GM21515 (cell line): Measurements from ENCODE around the gene TEKT5.
"Not testable (repeated sequence)": the region's sequence is repeated elsewhere in the genome, so short reads cannot be mapped to it uniquely, and the experiment has no call there.

Experiments
- ATAC-seq: cut with Tn5 transposase; IDR thresholded peaks from one replicate; pipeline ENCODE4 v1.9.1; 2021; ENCODE audit not compliant: unreplicated experiment

Gene TEKT5

DNA sequence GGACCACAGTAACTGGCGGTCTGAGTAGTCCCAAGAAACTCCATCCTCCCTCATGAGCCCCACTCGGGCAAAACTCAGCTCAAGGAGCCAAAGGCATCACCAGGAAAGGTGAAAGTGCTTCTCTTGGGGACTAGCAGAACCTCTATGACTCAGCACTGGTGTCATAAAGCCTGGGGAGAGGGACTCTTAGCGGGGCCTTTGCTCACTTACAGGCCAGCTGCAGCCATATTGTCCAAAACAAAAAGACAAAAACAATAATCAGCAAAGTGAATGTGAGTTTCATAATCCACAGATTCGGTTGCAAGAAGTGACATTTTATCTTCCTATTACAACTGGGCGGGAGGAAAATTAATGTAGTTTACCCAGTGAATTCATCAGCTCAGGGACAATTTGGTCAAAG lies at the start of gene TEKT5:
TSS of gene TEKT5 (minus strand) at position 101 of the 400 bp plus-strand sequence. CDS start at position 44, 57 bp downstream.
- ATAC-seq = no peak

DNA sequence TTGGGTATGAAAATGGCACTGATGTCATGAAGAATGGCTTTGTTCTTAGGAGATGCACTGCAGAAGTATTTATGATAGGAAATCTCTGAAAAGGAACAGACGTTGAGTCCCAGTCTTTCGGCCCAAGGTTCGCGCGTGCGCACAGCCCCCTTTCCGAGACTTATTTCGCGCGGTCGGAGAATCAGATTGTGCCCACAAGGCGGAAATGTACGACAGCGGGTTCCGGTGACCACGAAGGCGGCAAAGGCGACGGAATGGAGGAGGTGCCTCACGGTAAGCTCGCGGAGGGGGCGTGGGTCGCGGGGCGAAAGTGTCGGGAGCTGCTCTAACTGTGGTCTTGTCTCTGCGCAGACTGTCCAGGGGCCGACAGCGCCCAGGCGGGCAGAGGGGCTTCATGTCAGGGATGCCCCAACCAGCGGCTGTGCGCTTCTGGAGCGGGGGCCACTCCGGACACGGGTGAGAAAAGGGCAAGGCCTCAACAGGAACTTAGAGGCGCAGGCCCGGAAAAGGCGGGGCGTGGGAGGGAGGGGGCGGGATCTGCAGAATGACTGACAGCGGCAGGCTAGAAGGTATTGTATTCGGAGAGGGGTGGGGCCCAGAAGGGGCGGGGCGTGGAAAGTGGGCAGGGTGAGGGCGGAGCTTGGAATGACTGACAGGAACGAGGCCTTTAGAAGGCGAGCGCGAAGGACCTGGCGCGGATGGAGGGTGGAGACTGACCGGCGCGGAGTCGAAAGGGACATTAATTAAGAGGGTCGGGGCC lies 49.1 kb upstream of the TEKT5 start, which contains the start of gene NUBP1:
TSS of gene NUBP1 (plus strand) at position 233 of the 760 bp plus-strand sequence. CDS start at position 255, 22 bp downstream.
- ATAC-seq = peak; percentile 75

GRCh38 chr16:10743227-10743609 lies 48.5 kb upstream of the TEKT5 start:
- ATAC-seq = no peak

DNA sequence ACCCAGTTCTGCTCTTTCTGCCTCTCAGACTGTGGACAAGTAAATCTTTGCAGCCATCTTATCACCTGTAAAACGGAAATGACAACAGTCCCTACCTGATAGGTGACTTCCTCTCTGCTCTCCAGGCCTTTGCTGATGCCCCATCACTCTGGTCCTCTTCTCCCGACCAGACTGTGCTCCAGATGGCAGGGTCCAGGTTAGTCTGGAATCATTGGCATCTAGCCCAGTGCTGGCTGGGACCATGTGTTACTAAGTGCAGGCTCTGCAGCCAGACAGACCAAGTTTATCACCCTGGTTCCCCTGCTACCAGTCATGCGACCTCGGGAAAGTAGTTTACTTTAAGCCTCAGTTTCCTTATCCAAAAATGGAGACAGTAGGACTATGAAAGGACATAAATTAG lies 47.1 kb upstream of the TEKT5 start:
- ATAC-seq = no peak

DNA sequence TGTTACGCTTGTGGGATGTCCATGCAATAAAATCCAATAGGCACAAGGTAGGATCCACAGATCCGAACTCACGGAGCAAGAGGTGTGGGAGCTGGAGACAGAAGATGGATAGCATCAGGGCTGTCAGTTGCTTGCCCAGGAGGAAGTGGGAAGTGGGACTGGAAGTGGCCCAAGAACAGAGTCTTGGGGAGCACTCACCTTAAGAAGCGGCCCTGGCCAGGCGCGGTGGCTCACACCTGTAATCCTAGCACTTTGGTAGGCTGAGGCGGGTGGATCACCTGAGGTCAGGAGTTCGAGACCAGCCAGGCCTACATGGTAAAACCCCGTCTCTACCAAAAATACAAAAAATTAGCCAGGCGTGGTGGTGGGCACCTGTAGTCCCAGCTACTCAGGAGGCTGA lies 46.5 kb upstream of the TEKT5 start:
- ATAC-seq = not testable (repeated sequence)

DNA sequence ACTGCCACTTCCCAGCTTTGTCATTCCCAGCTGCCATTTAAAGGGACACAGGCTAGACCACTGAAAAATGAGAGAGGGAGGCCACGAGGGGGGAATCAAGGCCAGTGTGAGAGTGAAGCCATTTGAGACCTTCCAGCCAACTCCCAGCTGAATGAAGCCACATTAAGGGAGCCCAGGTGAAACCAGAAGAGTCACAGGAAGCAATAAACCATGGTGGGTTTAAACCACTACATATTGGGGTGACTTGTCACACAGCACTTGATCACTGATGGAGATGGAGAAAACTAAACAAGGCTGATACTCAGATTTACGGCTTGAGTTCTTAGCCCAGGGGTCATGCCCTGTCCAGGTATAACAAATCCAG lies 46.1 kb upstream of the TEKT5 start:
- ATAC-seq = no peak

DNA sequence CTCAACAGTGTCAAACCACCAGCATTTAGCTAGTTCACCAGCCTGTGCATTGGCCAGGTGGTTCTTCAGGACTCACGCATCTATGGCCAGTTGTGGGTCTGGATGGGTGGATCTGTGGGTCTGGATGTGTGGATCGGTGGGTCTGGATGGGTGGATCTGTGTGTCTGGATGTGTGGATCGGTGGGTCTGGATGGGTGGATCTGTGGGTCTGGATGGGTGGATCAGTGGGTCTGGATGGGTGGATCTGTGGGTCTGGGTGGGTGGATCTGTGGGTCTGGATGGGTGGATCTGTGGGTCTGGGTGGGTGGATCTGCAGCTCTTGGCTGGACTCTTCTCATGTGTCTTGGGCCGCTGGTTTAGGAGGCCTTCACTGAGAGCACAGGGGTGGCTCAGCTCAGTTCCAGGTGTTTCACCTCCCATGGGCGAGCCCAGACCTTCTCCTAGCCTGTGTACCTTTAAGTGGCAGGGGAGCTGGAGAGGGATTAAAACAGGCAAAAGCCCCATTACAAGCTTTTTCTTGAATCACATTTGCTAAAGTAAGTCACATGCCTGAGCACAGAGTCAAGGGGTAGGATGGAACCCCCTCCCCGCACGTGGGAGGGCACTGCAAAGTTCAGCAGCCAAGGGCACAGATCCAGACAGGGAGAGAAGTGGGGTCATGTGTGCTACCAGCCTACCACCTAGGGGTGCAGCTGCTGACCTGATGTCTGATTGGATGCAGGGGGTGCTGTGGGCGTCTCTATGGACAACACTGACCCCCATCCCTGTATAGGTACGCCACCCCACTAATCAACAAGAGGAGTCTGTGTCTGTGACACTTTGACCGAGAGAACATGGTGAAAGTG lies 45.5 kb upstream of the TEKT5 start:
- ATAC-seq = no peak

- ATAC-seq = peak; percentile 46
Measured at GRCh38 chr16:10738231-10739077, 43.7 kb upstream of the TEKT5 start.

DNA sequence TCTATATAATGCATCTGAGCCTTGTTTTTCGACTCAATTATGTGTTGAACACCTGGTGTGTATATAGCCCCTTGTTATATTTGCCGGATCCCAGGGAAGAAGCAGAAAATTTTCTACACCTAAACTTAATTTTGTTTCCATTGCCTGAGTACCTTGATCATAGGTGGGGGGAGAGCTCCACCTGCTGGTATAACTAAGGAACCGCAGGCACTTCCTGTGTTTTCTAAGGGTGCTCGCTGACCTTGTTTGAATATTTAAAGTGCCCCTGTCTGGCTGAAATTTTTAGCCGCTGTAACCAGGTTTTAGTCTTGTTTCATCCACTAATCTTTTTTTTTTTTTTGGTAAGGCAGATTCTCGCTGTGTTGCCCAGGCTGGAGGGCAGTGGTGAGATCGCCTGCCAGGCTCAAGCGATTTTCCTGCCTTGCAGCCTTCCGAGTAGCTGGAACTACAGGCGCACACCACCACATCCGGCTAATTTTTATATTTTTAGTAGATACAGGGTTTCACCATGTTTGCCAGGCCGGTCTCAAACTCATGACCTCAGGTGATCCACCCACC lies 42.4 kb upstream of the TEKT5 start:
- ATAC-seq = peak; percentile 46

DNA sequence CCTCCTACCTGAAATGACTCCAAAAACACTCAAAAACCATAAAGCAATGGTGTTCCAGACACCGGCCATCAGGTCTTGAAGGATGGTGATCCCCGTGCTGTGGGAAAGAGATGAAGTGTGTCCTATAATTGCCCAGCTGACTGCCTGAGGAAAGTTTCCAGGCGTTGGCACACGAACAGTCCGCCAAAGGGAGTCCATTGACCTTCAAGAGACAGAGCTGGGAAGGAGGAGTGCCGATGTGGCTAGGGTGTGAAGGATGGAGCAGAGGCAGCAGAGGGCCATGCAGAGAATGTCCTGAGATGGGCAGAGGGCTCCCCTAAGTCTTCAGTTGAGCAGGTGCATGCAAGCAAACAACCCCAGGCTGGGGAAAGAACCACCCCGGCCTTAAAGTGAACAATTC lies 37.1 kb upstream of the TEKT5 start:
- ATAC-seq = no peak

GRCh38 chr16:10729104-10730048 lies 34.6 kb upstream of the TEKT5 start:
- no peak for ATAC-seq

- ATAC-seq = no peak
Measured at GRCh38 chr16:10728003-10728887, 33.5 kb upstream of the TEKT5 start.

DNA sequence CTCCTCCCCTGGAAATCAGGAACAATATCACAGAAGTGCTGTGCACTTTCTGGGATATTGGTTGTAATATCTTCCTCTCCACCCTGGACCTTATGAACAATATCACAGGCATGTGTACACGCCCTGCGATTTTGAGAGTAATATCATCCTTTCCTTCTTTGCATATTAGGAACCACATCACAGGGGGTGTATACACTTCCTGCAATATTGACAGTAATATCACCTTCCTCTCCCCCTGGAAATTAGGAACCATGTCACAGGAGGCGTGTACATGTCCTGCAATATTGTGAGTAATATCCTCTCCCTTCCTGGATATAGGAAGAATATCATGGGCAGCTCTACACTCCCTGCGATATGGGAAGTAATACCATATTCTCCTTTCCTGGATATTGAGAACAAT lies 14.2 kb upstream of the TEKT5 start:
- ATAC-seq = no peak

DNA sequence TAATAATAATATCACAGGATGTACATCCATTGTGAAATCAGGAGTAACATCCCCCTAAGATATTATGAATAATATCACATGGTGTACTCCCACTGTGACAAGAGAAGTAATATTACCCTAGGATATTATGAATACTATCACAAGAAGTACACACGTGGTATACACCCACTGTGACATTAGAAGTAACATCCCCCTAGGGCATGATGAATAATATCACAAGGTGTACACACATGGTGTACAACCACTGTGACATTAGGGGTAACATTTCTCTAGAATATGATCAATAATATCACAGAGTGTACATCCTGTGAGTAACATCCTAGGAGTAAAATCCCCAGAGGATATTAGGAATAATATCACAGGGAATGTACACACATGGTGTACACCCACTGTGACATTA lies 5.0 kb upstream of the TEKT5 start:
- ATAC-seq = no peak

DNA sequence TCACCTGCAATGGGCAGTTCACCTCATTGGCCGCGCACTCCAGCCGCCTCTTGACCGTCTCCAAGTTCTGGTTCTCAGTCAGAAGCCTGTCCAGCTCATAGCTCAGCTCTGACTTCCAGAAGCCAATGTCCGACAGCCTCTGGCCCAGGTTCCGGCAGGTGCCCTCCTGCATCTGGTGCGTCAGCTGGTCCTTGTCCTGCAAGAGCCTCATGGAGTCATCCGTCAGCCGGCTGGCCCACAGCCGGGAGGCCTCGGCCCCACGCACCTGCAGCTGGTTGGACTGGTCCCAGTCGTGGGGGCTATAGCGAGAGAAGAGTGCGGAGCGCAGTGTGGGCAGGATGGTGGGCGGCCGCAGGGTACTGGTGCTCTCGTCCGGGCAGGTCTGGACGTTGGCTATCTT lies 424 bp downstream of the TEKT5 start:
- no peak for ATAC-seq

DNA sequence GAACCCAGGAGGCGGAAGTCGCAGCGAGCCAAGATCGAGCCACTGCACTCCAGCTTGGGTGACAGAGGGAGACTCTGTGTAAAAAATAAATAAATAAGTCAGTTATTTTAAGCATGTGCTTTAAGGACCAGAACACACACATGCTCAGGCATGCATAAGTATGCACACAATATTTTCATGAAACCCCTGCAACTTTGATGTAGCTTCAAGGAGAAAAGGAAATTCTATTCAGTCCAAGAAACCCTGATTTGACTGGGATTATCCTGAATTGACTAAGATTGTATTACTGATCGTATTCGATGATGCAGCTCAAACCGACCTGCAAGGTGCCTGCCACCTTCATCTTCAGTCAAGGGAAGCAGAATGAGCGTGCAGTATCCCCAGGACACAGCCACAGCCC lies 841 bp downstream of the TEKT5 start:
- ATAC-seq = no peak

DNA sequence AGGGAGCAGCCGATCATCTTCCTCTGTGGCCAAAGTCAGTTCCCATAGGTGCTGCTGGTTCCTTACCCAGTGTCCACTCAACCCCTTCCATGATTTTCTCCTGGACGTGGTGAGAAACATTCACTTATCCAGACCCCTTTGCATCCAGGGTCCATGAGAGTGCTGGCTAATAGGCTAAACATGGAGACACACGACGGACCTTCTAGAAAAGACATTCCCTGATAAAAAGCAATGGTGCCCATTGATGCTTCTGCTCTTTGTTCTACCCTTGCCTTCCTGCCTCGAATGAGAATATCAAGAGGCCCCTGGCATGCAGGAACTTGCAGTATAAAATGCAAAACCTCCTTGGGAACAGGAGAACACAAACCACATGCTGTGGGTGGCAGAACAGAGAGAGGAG lies 2.3 kb downstream of the TEKT5 start:
- no peak for ATAC-seq

GRCh38 chr16:10688726-10689125 lies 6.0 kb downstream of the TEKT5 start:
- ATAC-seq = no peak

GRCh38 chr16:10688291-10688690 lies 6.4 kb downstream of the TEKT5 start:
- ATAC-seq = no peak
